ENCODE data around the gene CCDC188. TPM values are rescaled to one million over a fixed set of nuclear protein-coding genes. Genes with fewer than 3 reads are reported as not detected.

Gene CCDC188
- total RNA-seq, 1 experiment from 2014 or later = not detected

DNA sequence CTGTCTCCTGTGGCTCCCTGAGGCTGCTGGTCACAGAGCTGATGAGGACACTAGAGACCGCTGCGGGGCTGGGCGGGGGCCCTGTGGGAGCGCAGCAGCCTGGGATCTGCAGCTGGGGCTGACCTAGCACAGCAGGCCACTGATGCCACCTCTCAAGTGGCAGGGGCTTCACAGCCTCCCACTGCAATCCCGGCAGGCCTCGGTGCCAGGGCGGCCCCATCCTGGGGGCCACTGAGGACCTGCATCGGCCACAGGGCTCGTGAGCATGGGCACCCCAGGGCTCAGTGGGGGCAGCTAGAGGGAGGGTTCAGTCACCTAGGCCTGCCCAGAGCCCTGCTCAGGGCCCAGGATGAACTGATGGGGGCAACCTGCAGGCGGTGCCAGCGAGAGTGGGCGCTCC is 14.6 kb upstream of the CCDC188 start:
- TF ChIP-seq ZNF423 (CRISPR knock-in tag; IDR thresholded peaks at IDR 0.05) = no peak
- TF ChIP-seq MYBL2 (CRISPR knock-in tag; IDR thresholded peaks at IDR 0.05) = no peak
- Mint-ChIP-seq H3K4me3 (no peak overlapping the region), H3K27me3 (ENCODE audit: low read depth) (no peaks in the 10 kb centered on the region), H3K9me3 (peaks cover 4% of the 10 kb centered on the region), H3K27ac (no peak overlapping the region), H3K36me3 (peaks cover 2% of the 10 kb centered on the region; the same call in 1 of the 2 replicates), H3K4me1 (no peaks in the 10 kb centered on the region)
- ATAC-seq = no peak
- no peak for DNase-seq (ENCODE audit: low spot score)
- POLR2A ChIA-PET = no interaction called here
- CTCF ChIA-PET = no interaction called here

DNA sequence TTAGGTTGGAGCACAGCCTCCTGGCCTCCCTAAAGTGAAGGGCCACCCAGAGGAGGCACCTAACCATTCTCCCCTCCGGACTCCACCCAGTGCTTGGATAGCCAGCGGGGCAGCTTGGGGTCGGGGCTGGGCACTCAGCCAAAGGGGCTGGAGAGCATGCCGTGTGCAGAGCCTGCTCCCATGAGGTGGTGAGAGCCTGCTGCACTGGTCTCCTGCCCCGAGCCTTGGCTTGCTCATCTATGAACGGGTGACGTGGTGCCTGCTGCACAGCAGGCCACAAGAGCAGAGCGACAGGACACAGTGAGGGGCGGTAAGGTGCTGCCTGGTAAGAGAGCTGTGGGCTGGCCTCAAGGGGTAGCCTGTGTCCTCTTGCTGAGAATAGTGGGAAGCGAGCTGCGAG is 14.0 kb upstream of the CCDC188 start:
- ATAC-seq = no peak
- TF ChIP-seq ZNF219 (CRISPR knock-in tag; IDR thresholded peaks at IDR 0.05; ENCODE audit: borderline replicate concordance) (no peak), CREM (CRISPR knock-in tag; IDR thresholded peaks at IDR 0.05) (no peak), CREB1 (CRISPR knock-in tag; IDR thresholded peaks at IDR 0.05) (no peak), JAZF1 (CRISPR knock-in tag; IDR thresholded peaks at IDR 0.05) (no peak), ZMAT4 (CRISPR knock-in tag; IDR thresholded peaks at IDR 0.05) (no peak), USF2 (CRISPR knock-in tag; IDR thresholded peaks at IDR 0.05) (no peak), ELF4 (CRISPR knock-in tag; IDR thresholded peaks at IDR 0.05; ENCODE audit: low read depth) (no peak), ZNF121 (CRISPR knock-in tag; IDR thresholded peaks at IDR 0.05) (no peak), SOX15 (CRISPR knock-in tag; IDR thresholded peaks at IDR 0.05) (no peak), FOXJ3 (CRISPR knock-in tag; IDR thresholded peaks at IDR 0.05; ENCODE audit: borderline replicate concordance) (no peak), ARID4B (CRISPR knock-in tag; IDR thresholded peaks at IDR 0.05; ENCODE audit: borderline replicate concordance) (no peak), ZNF263 (CRISPR knock-in tag; IDR thresholded peaks at IDR 0.05; ENCODE audit: low read depth) (no peak), GABPB1 (CRISPR knock-in tag; IDR thresholded peaks at IDR 0.05) (no peak), NFATC4 (CRISPR knock-in tag; IDR thresholded peaks at IDR 0.05) (no peak), ZNF416 (CRISPR knock-in tag; IDR thresholded peaks at IDR 0.05) (no peak), GTF2I (CRISPR knock-in tag; conservative IDR thresholded peaks at IDR 0.05) (no peak)
- TF ChIP-seq, protein P1, sequence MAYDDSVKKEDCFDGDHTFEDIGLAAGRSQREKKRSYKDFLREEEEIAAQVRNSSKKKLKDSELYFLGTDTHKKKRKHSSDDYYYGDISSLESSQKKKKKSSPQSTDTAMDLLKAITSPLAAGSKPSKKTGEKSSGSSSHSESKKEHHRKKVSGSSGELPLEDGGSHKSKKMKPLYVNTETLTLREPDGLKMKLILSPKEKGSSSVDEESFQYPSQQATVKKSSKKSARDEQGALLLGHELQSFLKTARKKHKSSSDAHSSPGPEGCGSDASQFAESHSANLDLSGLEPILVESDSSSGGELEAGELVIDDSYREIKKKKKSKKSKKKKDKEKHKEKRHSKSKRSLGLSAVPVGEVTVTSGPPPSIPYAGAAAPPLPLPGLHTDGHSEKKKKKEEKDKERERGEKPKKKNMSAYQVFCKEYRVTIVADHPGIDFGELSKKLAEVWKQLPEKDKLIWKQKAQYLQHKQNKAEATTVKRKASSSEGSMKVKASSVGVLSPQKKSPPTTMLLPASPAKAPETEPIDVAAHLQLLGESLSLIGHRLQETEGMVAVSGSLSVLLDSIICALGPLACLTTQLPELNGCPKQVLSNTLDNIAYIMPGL (CRISPR knock-in tag; IDR thresholded peaks at IDR 0.05) = no peak
- TF ChIP-seq, protein P2, sequence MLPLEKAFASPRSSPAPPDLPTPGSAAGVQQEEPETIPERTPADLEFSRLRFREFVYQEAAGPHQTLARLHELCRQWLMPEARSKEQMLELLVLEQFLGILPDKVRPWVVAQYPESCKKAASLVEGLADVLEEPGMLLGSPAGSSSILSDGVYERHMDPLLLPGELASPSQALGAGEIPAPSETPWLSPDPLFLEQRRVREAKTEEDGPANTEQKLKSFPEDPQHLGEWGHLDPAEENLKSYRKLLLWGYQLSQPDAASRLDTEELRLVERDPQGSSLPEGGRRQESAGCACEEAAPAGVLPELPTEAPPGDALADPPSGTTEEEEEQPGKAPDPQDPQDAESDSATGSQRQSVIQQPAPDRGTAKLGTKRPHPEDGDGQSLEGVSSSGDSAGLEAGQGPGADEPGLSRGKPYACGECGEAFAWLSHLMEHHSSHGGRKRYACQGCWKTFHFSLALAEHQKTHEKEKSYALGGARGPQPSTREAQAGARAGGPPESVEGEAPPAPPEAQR (CRISPR knock-in tag; IDR thresholded peaks at IDR 0.05) = no peak
- TF ChIP-seq, protein P3, sequence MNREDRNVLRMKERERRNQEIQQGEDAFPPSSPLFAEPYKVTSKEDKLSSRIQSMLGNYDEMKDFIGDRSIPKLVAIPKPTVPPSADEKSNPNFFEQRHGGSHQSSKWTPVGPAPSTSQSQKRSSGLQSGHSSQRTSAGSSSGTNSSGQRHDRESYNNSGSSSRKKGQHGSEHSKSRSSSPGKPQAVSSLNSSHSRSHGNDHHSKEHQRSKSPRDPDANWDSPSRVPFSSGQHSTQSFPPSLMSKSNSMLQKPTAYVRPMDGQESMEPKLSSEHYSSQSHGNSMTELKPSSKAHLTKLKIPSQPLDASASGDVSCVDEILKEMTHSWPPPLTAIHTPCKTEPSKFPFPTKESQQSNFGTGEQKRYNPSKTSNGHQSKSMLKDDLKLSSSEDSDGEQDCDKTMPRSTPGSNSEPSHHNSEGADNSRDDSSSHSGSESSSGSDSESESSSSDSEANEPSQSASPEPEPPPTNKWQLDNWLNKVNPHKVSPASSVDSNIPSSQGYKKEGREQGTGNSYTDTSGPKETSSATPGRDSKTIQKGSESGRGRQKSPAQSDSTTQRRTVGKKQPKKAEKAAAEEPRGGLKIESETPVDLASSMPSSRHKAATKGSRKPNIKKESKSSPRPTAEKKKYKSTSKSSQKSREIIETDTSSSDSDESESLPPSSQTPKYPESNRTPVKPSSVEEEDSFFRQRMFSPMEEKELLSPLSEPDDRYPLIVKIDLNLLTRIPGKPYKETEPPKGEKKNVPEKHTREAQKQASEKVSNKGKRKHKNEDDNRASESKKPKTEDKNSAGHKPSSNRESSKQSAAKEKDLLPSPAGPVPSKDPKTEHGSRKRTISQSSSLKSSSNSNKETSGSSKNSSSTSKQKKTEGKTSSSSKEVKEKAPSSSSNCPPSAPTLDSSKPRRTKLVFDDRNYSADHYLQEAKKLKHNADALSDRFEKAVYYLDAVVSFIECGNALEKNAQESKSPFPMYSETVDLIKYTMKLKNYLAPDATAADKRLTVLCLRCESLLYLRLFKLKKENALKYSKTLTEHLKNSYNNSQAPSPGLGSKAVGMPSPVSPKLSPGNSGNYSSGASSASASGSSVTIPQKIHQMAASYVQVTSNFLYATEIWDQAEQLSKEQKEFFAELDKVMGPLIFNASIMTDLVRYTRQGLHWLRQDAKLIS (CRISPR knock-in tag; IDR thresholded peaks at IDR 0.05; ENCODE audit: borderline replicate concordance) = no peak
- peaks cover 2% of the 10 kb centered on the region; the same call in 1 of the 2 replicates for H3K36me3 Mint-ChIP-seq
- CTCF ChIA-PET = no interaction called here
- H3K27ac Mint-ChIP-seq = no peak overlapping the region
- H3K4me1 Mint-ChIP-seq = no peaks in the 10 kb centered on the region
- peaks cover 4% of the 10 kb centered on the region for H3K9me3 Mint-ChIP-seq
- POLR2A ChIA-PET = no interaction called here
- H3K4me3 Mint-ChIP-seq = no peak overlapping the region
- no peaks in the 10 kb centered on the region for H3K27me3 Mint-ChIP-seq (ENCODE audit: low read depth)
- DNase-seq (ENCODE audit: low spot score) = no peak

Data from WTC11 (cell line).